Left ventricle myocardium inferior (tissue), 1 donor: ENCODE results near the gene ACSM5. TPM values are rescaled to one million over a fixed set of nuclear protein-coding genes. Genes with fewer than 3 reads are reported as not detected.

ENCODE experiments used
- DNase-seq: peaks from one replicate; pipeline ENCODE4 v3.0.0-alpha.2; 2020
- H3K27ac ChIP-seq: fragments of 200-600 bp; replicated peaks from 2 replicates; pipeline ENCODE4 v1.8.0; 2021
- H3K27me3 ChIP-seq: fragments of 200-600 bp; 2 replicates; pipeline ENCODE4 v1.8.0; 2021; ENCODE audit warnings: low read depth
- H3K36me3 ChIP-seq: fragments of 200-600 bp; 2 replicates; pipeline ENCODE4 v1.8.0; 2021
- H3K4me1 ChIP-seq: fragments of 200-600 bp; 2 replicates; pipeline ENCODE4 v1.8.0; 2021
- H3K4me3 ChIP-seq: fragments of 200-600 bp; 2 replicates; pipeline ENCODE4 v1.8.0; 2021; ENCODE audit warnings: mild to moderate bottlenecking, moderate library complexity
- H3K9me3 ChIP-seq: fragments of 200-600 bp; replicated peaks from 2 replicates; pipeline ENCODE4 v1.8.0; 2021
- CTCF ChIP-seq: fragments of 200-600 bp; IDR thresholded peaks from 2 replicates; pipeline ENCODE4 v1.8.0; 2021; ENCODE audit warnings: antibody characterized with exemption, mild to moderate bottlenecking, borderline replicate concordance
- intact Hi-C: fragments of 100-400 bp; cut with micrococcal nuclease; formaldehyde crosslinking; loops from one replicate; pipeline ENCODE4 v1.11.0; 2022
- total RNA-seq: library from RNA; stranded (reverse); fragmentation: NEBNext Ultra II Directional; extraction: Animal tissue kit (Norgen Biotek cat#: 25700); gene quantifications from one replicate; pipeline ENCODE4 v1.2.1, GENCODE V29; 2021
- donor health status: DM: no; HTN: yes; CAD: no; lungs with severe emphysema.

Gene ACSM5
- total RNA-seq, 1 donor from 2014 or later: 1.6 TPM

GRCh38 chr16:20395946-20396345, 13.4 kb upstream of the ACSM5 start:
- Histone ChIP-seq H3K36me3 (no peaks in the 10 kb centered on the region), H3K9me3 (no peaks in the 10 kb centered on the region), H3K27ac (no peak overlapping the region), H3K4me3 (no peak overlapping the region), H3K4me1 (peaks cover 5% of the 10 kb centered on the region), H3K27me3 (no peaks in the 10 kb centered on the region)
- intact Hi-C loops: no loop called here
- DNase-seq: no peak
- TF ChIP-seq CTCF: no peak

DNA sequence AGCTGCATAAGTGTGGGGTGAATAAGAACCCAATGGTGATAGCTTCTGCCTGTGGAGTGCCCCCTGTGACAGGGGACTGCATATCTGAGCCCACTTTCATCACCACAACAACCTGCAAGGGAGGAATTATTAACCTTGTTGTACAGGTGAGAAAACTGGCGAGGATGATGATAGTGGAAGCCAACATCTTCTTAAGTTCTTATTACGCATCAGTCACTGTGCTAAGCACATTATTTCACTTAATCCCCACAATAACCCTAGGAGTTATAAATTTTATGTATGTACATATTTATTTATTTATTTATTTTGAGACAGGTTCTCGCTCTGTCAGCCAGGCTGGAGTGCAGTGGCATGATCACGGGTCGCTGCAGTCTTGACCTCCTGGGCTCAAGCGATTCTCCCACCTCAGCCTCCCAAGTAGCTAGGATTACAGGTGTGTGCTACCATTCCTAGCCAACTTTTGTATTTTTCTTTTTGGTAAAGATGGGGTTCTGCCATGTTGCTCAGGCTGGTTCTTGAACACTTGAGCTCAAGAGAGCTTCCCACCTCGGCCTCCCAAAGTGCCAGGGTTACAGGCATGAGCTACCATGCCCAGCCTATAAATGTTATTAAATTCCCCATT, 12.4 kb upstream of the ACSM5 start:
- DNase-seq: no peak
- Histone ChIP-seq H3K4me1 (peaks cover 5% of the 10 kb centered on the region), H3K27ac (no peak overlapping the region), H3K36me3 (no peaks in the 10 kb centered on the region), H3K27me3 (no peaks in the 10 kb centered on the region), H3K9me3 (no peaks in the 10 kb centered on the region), H3K4me3 (no peak overlapping the region)
- TF ChIP-seq CTCF: no peak
- intact Hi-C loops: no loop called here

- no peak overlapping the region for H3K27ac ChIP-seq
- no peak for DNase-seq
- no peak for TF ChIP-seq CTCF
- H3K4me1 ChIP-seq: peaks cover 5% of the 10 kb centered on the region
- H3K9me3 ChIP-seq: no peaks in the 10 kb centered on the region
- H3K27me3 ChIP-seq: no peaks in the 10 kb centered on the region
- H3K36me3 ChIP-seq: no peaks in the 10 kb centered on the region
- intact Hi-C loops: no loop called here
- H3K4me3 ChIP-seq: no peak overlapping the region
Observed at GRCh38 chr16:20397468-20398074, 11.8 kb upstream of the ACSM5 start.

DNA sequence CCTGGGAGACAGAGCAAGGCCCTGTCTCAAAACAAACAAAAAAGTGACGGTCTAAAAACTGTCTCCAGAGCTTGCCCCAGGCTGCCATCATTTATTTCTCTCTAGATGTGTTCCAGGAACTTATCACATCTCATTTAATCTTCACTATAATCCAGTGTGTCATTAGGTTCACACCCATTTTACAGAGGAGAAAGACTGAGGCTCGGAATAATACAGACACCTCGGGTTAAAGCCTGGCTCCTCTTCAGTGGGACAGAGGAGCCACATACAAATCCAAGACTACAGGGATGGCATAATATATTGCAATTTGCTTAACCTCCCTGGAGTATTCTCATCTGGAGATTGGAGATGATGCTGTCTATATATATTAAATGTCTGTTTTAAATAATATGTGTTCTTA, 10.7 kb upstream of the ACSM5 start:
- no peaks in the 10 kb centered on the region for H3K27me3 ChIP-seq
- no peaks in the 10 kb centered on the region for H3K36me3 ChIP-seq
- DNase-seq: no peak
- H3K4me1 ChIP-seq: peaks cover 5% of the 10 kb centered on the region
- TF ChIP-seq CTCF: no peak
- intact Hi-C loops: no loop called here
- H3K27ac ChIP-seq: no peak overlapping the region
- no peaks in the 10 kb centered on the region for H3K9me3 ChIP-seq
- no peak overlapping the region for H3K4me3 ChIP-seq

- H3K9me3 ChIP-seq: no peaks in the 10 kb centered on the region
- DNase-seq: no peak
- TF ChIP-seq CTCF: no peak
- H3K4me3 ChIP-seq: no peak overlapping the region
- peaks cover 5% of the 10 kb centered on the region for H3K4me1 ChIP-seq
- no peak overlapping the region for H3K27ac ChIP-seq
- no peaks in the 10 kb centered on the region for H3K36me3 ChIP-seq
- intact Hi-C loops: no loop called here
- no peaks in the 10 kb centered on the region for H3K27me3 ChIP-seq
Observed at GRCh38 chr16:20399185-20399584, 10.1 kb upstream of the ACSM5 start.
